HG02852 (cell line): ENCODE results near the gene GCN1.

ENCODE experiments used
- ATAC-seq: cut with Tn5 transposase; IDR thresholded peaks from one replicate; pipeline ENCODE4 v1.9.1; 2021; ENCODE audit warnings: mild to moderate bottlenecking, moderate library complexity; ENCODE audit not compliant: unreplicated experiment

The GCN1 gene

DNA sequence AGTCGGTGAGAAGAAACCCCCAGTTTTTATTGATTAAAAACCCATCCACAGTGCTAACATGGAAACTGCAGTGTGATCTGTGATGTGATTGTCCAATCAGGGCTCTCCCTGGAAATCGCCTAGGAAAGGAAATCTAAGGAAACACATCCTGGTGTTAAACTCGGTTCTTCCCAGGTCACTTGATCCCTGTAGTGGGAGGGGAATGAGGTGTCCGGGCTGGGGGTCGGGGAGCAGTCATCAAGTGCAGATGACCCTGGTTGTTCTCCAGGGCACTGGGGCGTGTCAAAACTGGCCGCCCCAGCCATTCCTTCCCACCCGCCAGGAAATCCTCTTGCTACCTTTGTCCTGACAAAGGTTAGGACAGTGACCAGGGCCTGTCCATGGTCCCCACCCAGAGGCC is 98.8 kb downstream of the GCN1 start:
- no peak for ATAC-seq

DNA sequence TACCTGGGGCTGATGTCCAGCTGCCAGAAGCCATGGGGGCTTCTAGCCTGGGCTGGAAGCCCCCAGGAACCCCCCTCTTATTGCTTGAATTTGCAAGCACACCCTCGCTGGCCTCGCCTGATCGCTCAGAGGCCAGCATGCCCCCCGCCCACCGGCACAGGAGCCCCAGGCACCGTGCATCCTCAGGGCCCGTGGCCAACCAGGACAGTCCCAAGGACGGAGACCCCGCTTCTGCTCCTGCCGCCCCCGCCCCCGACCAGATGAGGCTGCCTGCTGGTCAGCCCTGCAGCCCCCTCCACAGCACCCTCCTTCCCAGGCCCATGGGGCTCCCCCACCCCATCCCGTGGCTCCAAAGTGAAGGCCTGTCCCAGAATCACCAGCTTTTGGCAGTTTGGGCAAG is 99.2 kb downstream of the GCN1 start:
- no peak for ATAC-seq

DNA sequence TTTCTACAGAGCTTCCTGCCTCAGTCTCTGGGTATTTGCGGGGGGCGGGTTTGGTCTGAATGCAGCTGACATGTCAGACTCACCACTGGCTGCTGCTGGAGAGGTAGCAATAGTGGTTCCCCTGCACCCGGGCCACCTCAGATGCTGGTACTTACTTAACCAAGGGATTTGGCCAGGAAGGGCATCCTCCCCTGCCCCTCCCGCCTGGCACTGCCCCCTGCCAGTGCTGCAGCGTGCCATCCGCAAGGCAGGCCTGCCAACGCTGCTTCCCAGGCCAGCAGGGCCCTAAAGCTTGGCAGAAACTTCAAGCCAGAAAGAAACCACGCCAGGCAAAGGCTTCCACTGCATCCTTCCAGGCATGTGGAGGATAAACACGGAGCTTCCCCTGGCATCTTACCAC is 100.0 kb downstream of the GCN1 start:
- ATAC-seq = no peak

DNA sequence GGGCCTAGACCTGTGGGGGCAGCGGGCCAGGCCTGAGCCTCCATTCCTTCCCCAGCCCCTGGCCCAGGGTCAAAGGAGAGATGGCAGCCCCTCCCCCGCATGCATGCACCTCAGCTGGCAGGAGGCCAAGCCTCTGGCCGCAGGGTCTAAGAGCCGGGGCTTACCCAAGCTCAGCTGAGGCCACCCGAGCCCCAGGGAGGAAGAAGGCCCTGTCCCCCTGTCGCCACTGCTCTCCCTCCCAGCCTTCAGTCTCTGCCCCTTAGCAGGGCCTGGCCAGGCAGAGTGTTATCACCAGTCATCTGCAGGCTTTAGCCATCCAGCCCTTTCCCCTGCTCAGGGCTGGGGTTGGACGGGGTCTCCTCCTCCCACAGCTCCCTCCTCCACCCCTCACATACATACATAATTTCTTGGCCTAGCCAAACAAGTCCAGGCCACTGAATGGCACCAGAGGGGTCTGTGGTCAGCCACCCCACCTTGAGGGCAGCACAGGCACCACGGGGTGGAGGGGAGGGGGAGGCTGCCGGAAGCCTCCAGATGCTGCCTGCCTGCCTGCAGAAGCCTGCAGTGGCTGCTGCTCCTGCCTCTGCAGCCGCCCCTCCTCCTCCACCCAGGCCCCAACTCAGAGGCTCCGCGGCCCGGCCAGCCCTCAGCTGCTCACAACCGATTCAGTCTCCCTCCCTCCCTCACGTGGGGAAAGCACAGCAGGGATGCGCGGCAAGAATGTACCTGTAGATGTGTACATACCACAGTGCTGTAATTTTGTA is 100.7 kb downstream of the GCN1 start:
- no peak for ATAC-seq

DNA sequence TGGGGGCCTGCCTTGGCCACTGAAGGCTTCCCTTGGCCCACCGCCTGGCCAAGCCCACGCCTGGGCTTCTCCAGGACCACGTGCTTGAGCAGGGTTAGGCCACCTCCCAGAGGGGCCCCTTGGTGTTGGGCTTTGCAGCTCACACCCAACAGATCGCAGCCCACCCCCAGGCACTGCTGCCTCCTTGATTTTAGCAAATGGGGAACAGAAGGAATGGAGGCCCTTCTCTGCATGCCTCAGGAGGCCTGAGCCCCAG is 101.3 kb downstream of the GCN1 start:
- no peak for ATAC-seq

DNA sequence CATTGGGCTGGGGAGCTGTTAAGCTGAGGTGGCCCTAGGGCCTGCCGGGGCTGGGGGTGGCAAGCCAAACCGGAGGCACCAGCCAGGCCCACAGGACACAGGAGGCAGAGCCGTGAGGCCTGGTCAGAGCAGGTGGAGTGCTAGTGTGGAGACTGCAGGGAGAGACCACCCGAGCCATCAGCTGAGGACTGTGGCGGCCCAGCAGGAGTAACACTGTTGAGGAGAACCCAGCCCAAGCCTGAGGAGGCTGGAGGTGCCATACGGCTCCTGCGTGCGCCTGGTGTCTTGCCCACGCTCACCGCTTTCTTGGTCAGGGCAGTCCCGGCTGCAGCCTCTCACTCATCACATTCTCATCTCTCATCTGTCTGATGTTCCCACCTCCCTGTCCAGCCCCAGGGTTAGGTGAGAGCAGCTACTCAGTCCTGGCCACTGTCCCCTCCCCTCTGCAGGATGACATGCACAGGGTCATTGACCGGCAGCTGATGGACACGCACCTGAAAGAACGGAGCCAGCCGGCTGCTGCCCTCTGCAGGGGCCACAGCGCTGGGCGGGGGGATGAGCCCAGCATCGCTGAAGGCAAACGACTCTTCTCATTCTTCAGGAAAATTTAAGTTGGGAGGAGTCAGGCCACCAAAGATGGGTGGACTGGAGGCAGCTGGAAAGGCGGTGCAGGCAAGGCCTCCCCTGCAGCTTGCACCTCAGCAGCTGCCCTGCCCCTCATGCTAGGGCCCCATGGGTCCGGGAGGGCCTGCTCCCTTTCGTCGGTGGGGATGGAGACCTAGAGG is 101.8 kb downstream of the GCN1 start:
- ATAC-seq = no peak

DNA sequence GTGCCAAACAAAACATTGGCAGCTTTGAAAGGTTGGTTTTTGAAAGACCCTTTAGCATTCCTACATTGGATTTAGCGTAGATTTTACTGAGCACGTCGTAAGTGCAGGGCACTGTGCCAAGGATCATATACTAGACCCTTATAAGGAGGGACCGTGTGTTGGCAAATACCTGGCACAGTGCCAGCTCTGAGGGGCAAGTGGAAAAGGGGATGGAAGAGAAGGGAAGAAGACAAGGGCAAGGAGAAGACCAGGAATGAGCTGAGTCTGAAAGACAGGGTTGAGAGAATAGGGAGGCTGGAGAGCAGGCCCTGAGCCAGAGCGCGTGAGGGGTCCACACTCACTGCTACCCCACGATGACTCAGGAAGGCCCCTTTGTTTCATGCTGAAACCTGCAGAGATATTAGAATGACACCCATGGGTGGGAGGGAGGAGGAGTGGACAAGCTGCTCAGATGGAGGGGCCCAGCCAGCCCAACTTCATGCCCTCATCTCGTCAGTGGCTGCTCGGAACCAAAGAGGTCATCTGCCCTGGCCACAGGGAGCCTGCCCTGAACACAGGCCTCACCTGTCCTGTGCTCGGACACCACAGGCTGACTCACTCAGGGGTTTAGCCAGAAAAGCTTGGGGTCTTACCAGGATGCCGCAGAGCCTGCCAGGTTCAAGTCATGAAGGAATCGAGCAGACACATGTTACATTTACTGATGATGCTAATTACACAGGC is 103.0 kb downstream of the GCN1 start:
- no peak for ATAC-seq

DNA sequence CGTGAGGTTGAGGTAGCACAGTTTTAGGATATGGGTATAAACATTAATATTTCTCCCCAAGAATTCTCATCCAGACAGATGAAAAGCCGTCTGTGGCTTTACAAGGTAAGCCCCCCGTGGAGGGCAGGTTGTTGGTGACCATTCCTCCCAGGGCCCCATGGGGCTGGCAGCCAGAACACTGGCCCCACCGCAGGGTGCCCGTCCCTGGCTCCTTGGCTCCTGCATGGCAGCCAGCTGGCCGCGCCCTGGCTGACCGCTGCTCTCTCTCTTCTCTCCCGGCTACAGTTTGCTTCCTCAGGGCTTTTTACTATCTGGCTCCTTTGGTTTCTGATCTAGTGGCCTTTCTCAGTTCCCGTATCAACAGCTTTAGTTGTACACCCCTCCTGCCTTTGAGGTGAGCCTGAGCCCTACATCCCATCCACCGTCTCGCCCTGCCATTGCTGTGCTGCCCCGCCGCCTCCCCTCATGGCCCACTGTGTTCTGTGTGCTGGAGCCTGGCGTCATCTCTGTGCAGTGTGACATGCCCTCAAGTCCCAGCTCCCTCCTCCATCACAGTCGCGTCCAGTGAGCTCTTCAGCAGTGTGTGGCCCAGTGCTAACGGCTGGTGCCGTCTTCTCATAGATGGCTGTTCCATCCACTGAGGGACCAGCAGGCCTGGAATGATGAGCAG is 103.8 kb downstream of the GCN1 start:
- no peak for ATAC-seq

DNA sequence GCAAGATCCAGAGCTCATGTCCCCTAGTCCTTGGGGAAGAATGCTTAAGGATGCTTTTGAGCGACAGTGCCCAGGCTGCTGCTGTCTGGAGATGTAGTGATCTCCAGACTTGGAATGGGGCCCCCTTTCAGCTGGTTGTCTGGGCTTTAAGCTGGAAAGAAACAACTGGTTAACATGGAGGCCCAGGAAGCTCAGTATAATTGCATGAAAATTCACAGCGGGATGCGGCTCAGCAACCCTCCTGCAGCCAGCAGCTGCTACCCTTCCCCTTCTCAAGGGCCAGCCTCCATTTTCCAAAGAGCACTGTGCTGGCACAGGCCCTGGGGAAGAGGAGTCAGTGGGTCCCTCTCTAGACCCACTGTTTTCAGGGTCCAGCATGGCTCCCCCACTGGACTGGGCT is 104.3 kb downstream of the GCN1 start:
- ATAC-seq = no peak

DNA sequence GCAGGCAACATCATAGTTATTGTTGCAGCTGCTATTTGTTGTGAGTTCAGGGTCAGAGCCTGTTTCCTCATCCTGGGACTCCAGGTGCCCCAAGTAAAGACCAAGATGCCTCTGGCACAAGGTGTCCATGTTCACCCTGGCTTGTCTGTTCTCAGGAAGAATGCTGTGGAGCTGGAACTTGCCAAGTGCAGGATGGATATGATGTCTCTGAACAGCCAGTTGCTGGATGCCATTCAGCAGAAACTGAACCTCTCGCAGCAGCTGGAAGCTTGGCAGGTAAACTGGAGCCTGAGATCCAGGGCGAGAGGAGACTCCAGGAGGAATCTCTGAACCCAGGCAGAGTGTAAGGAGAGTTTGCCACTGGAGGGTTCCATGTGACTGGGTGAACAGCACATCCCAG is 104.7 kb downstream of the GCN1 start:
- ATAC-seq = no peak

DNA sequence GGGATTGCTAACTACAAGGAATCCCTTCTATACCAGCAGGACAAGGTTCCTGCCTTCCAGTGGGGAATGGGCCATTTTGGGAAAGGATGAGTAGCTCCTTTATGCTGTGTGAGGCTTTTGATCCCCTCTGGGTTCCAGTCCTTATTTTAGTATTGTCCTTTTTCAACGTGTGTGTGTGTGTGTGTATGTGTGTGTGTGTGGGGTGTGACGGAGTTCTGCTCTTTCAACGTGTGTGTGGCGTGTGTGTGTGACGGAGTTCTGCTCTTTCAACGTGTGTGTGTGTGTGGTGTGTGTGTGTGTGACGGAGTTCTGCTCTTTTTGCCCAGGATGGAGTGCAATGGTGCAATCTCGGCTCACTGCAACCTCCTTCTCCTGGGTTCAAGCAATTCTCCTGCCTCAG is 105.4 kb downstream of the GCN1 start:
- no peak for ATAC-seq

DNA sequence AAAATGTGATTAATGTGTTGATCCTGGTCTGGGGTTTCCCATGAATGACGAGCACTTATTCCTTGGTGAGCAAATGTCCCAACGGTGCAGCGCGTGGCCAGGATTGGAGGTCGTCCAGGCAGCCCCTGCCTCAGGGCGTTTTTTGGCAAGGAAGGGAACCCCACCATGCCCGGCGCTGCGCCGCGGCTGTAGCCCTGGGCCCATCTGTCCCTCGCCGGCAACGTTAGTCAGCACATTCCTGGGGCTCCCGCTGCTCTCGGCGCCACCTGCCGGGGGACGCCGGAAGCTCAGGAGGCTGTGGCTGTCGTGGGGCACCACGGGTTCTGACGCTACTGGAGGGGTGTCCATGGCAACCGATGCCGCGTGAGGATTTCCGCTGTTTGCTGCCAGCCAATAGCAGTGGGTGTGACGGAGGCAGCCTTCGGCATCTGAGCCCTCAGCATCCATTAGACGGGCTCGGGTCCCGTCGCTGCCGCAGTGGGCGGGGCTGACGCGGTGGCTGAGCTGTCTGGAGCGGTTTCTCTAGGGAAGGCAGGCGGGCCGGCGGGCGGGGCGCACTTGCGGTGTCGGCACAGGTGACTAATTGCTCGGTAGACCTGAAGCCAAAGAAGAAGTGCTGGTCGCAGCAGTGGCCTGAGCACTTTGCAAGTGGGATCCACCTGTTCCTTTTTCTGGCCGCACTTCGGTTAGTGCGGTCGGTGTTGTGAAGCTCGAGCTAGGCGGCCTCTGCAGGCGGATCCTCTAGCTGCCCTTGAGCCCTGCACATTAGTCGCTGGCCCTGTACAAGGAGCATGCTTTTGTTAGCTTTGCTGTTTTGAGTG is 107.5 kb downstream of the GCN1 start:
- ATAC-seq = peak; percentile 95

DNA sequence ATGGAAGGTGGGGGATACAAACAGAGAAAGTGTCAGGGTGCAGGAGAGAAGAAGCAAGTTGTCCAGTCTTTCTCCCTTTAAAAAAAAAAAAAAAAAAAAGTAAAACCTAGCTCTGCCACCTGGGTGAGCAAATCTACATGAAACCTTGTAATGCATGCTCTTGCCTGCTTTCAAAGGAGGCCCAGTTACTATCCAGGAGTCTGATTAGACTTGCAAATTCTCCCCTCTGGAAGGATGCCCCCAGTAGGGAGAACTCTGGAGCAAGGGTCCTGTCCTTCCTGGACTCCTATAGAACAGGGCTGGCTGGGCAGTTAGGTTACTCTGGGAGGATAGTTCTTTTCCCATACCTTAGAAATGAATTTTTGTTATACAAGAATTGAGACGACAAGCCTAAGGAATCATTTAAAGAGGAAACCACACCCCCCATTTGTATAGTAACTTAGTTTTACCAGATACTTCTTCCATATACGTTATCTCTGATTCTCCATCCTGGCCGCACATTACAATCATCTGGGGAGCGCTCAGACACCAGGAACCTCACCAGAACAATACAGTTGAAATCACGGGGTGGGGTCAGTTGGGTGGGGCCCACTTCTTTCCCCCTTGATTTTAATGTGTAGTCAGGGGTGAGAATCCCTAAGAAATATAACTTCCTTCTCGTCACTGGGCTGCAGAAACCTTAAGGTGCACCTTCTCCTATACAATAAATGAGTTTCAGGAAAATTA is 108.4 kb downstream of the GCN1 start:
- ATAC-seq = no peak

DNA sequence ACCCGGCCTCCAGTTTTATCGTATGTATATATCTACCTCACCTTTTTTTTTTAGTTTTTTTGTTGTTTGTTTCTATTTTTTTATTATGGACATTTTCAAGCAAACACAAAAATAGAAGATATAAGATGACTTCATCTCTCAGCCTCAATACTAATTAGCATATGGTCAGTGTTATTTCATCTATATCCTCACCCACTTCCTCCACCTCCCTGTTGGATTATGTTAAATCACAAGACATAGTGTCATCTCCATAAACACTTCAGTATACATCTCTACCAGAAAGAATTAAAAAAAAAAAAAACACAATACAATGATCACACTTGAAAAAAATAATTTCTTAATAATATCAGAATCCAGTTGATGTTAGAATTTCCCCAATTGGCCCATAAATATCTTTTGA is 112.9 kb downstream of the GCN1 start:
- ATAC-seq = no peak

DNA sequence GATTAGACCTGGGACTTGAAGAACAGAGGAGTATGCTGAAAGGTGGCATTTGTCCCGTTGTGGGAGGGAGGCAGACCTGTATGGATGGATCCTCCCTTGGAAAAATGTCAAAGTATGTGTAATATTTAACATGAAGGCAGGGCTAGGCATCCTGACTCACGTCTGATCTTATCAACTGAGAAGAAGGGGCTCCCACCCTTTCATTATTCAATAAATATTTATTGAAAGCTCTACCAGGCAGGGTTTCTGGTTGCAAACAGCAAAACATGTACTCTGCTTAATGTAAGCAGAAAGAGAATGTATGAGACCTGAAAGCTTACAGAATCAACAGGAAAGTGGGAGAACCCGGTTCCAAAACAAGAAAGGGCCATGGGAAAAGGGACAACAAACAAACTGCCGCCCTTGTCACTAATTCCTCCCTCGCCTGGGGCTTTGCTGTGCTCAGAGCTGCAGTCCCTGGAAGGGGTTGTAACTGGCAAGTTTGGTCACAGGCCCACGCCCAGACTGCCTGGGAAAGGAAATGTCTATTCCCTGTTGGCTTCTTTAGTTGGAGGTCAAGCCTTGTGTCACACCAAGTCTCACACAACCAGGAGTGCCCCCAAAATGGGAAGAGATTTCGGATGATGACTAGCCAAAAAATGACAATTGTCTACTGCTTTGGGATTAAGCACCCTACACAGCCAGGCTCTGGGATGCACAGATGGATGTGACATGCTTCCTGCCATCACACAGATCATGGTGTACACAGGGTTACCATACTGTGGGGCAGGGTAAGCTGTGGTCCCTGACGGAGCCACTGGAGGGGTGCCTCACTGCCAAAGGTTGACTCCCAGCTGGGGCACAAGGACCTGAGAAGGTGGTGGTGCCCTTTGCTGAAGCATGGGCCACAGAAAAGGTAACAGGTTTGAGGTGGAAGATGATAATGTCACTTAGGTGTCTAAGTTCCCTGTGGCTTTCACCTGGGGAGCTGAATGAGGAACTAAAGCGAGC is 114.8 kb downstream of the GCN1 start:
- no peak for ATAC-seq

DNA sequence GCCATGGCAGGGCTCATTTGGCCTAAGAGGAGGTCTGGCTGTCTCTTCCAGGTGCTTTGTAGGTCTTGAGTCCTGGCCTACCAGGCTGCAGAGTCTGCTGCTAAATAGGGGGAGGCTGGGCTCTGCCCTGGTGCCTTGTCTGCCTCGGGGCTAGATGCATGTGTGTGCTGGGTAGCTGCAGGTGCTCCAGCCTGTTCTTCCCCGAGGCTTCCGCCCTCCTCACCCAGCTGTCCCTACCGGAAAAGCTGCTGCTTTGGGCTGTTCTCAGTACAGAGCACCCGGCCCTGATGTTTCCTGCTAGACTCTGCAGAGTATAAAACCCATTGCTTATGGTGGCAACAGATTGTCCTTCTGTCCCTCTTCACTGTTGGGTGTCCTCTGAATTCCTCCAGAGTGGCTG is 115.6 kb downstream of the GCN1 start:
- ATAC-seq = no peak

DNA sequence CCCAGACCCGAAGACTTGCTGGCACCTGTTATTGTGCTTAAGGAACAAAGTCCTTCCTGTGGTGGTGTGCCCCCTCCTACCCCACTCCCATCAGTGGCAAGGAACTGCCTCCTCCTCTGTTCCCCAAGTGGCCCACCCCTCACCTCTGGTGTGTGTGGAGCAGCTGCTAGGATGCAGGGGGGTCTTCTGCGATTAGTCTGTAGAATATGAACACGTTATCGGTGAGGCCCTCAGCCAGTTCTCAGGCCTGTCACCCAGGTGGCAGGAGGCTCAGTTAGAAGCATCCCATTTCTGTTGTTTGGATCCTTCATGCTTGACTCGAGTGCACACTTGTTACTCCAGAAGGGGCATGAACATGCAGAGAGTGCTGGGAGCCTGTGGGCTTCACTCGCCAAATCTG is 117.3 kb downstream of the GCN1 start:
- no peak for ATAC-seq
